ELR (cell line): Measurements from ENCODE around the gene ARHGAP19.
"Not testable (repeated sequence)": the region's sequence is repeated elsewhere in the genome, so short reads cannot be mapped to it uniquely, and the experiment has no call there.

Experiments used
- DNase-seq: peaks from one replicate; pipeline ENCODE4 v3.0.0-alpha.2; 2015; ENCODE audit warnings: low read depth

Gene ARHGAP19

DNA sequence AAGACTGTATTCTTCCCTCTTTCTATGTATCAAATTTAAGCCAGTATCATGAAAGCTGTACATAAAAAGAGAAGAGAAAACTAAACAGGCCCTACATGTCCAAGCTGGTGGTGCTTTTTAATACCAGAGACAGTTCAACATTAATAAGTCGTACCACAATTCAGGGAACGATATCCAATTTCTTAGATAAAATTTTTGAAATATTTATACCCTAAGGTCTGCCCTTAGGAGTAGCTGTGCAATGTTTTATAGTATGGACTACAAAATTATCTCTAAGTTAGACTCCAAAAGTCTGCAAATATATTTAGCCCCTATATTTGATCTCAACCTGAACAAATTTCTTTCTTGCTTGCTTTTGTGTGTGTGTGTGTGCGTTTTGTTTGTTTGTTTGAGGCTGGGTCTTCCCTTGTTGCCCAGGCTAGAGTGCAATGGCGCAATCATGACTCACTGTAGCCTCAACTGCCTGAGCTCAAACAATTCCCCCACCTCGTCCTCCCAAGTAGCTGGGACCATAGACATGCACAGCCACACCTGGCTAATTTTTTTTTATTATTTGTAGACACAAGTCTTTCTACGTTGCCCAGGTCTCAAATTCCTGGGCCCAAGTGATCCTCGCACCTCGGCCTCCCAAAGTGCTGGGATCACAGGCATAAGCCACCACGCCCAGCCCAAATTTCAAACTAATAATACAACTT is 13.2 kb downstream of the ARHGAP19 start:
- DNase-seq, result peak; percentile 60

DNA sequence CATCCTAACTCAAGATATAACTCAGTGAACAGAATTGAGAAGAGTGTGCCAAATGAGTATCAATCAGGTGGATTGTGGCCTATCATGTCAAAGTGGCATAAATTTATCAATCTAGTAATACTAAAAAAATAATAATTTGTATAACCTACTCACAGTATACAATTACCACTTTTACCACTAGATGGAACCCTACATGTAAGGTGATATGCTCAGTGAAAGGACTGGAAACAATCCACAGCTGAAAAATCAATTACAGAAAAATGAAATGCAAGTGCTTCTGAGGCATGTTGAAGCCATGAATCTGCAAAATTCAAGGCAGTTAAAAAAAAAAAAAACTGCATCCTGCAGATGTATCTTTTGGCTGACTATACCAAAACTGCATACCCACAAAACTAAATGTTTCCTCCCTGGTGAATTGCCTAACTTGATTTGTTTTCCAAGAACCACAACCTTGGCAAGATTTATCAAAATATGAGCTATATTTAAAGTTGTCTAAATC is 13.9 kb downstream of the ARHGAP19 start:
- DNase-seq, result peak; percentile 82

DNA sequence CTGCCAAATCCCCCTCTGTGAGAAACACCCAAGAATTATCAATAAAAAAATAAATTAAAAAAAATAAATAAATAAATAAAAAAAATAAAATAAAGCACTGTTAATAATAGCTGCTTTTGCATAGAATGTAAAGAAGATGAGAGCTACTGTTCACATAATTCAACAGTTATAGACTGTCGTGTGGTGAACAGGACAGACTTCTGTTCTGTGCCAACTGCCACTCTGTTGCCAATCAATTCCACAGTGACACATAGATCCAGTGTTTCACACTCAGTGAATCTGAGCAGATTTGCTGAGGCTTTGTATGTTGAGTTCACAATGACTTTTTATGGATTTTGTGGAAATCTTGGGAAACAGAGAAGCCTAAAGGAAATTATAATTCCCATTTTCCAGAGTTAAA is 14.9 kb downstream of the ARHGAP19 start:
- no peak for DNase-seq

DNA sequence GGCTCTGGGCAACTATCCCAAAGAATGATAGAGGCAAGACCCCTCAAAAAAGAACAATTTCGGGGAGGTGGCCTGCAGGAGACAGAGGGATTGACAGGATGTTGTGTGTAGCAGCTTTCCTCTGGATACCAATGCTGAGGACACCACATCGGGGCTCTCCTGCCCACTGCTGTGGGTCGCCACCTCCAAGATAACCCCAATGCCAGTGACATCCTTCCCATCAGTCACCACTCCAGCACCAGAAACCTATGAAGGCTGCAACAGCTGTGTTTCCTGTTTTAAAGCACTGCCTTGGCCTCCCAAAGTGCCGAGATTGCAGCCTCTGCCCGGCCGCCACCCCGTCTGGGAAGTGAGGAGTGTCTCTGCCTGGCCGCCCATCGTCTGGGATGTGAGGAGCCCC is 17.6 kb downstream of the ARHGAP19 start:
- no peak for DNase-seq

DNA sequence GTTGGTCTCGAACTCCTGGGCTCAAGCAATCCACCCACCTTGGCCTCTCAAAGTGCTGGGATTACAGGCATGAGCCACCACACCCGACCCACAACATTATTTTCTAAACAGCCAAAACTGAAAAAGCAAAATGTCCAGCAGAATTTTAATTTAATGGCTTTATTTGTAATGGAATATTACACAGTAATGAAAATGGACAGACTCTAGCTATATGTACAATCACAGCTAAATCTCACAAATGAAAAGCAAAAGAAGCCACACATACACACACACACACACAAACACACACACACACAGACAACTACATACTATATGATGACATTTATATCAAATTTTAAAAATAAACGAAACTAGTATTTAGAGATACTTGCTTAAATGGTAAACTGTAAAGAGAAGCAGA is 18.7 kb downstream of the ARHGAP19 start:
- DNase-seq, result no peak

DNA sequence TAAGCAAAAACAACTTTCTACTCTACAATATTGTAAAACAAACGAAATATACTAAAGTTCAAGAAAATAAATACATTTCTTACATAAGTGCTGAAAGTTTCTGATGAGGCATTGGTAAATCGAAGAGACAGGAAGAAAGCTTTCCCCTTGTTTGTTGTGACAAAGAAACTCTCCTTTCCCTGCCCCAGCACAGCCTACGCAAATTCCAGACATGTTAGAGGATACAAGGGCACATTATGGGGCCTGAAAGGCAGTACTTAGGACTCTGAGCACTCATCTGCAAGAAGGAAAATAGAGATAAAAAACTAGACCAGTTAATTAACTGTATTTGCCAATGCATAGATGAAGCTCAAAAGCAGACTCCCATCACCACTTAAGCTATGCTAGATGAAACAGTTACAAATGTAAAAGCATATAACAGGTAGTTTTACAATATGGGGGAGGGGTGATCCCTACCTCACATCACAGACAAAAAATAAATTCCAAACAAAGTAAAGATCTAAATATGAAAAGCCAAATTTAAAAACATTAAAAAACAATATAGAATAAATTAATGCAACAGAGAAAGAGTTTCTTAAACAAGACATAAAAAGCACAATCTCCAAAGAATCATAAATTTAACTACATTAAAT is 21.8 kb downstream of the ARHGAP19 start:
- DNase-seq, result peak; percentile 15

DNA sequence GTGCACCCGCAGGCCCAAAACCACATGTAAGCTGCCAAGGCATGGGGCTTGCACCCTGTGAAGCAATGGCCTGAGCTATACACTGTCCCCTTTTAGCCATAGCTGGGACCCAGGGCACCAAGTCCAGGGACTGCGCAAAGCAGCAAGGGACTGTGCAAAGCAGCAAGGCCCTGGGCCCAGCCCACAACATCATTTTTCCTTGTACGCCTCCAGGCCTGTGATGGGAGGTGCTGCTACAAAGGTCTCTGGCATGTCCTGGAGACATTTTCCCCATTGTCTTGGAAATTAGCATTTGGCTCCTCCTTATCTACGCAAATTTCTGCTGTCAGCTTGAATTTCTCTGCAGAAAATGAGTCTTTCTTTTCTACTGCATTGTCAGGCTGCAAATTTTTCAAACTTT is 24.8 kb downstream of the ARHGAP19 start:
- DNase-seq, result no peak

DNA sequence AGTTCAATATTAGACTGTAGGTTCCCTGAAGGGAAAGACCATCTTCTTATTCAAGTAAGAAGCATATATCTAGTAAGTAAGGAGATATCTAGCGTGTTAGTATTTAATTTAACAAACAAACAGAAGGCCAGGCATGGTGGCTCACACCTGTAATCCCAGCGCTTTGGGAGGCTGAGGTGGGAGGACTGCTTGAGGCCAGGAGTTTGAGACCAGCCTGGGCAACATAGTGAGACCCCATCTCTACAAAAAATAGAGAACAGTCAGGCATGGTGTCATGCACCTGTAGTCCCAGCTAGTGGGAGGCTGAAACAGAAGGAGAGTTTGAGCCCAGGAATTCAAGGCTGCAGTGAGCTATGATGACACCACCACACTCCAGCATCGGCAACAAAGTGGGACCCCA is 27.3 kb downstream of the ARHGAP19 start:
- DNase-seq, result not testable (repeated sequence)

DNA sequence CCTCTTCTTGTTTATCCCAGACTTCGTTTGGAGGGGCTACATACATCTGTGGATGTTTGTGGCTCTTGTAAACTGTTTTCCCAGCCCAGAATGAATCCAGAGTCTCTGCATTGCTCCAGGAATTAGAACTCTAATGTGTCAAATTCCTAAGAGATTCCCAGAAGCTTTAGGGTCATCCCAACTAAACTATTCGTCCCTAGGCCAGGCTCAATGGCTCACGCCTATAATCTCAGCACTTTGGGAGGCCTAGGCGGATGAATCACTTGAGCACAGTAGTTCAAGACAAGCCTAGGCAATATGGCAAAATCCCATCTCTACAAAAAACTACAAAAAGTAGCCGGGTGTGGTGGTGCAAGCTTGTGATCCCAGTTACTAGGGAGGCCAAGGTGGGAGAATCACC is 28.5 kb downstream of the ARHGAP19 start:
- no peak for DNase-seq

DNA sequence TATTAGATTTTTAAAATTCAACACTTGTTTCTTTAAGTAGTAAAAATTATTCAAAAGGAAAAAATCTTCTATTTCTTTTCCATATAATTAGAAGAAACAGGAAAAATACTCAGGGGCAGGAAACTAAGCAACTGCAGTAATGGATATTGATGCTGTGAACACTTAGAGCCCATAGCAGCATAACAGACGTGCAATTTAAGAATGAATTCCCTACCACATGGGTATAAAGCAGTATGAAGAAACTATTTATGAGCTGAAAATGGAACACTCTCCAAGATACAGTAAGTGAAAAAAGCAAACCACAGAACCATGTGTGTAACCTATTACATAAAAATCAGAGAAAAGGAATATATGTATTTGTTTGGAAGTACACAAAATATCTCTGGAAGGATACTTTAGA is 30.8 kb downstream of the ARHGAP19 start:
- DNase-seq, result no peak

DNA sequence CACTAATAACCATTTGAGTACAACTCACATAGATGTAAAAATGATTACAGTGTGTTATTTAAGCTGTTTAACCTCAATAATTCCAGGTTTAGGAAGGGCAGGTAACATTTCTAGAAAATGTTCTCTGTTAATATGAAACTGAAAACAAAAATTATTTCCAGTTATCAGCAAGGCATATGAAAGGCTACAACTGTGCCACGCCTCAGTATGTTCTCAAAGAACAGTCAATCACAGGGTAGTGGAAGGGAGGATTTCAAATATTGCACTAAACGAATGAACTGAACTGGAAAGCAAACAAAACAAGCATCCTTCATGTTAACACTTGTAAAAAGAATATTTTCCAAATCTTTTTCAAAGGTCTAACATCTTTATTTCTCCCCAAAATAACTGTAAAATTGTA is 31.3 kb downstream of the ARHGAP19 start:
- no peak for DNase-seq

DNA sequence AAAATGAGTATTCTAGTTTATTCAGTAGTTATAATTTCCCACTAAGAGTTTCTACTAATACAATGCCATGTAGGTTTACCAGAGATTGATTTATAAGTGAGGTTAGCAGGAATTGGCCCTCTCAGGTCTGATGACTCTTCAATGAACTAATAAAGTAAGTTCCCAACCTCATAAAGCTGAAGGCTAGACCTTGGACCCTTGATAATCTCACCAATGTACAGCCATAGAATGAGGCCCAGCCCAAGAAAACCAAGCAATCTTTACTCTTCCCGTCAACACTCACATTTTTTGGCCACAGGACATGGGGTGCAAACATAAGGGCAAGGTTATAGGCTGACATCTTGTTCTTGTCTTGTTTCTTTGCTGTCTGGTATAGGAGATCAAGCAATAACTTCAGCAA is 33.3 kb downstream of the ARHGAP19 start:
- no peak for DNase-seq

DNA sequence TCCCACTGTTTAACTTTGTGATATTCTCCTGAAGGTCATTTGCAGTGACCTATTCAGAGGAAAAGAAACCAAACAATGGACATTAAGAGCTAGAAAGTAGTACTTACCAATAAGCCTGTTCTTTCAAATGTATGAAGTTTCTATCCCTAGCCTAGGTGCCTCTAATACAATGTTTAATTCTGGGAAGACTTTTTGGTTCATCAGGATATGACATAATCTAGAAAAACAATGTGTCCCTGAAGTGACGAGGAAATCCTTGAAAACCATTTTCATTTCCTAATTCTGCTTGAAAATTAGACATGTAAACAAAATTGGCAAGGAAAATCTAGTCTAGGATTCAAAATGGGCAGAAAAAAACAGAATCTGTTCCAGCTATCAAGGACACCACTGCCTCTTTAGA is 36.1 kb downstream of the ARHGAP19 start:
- no peak for DNase-seq

DNA sequence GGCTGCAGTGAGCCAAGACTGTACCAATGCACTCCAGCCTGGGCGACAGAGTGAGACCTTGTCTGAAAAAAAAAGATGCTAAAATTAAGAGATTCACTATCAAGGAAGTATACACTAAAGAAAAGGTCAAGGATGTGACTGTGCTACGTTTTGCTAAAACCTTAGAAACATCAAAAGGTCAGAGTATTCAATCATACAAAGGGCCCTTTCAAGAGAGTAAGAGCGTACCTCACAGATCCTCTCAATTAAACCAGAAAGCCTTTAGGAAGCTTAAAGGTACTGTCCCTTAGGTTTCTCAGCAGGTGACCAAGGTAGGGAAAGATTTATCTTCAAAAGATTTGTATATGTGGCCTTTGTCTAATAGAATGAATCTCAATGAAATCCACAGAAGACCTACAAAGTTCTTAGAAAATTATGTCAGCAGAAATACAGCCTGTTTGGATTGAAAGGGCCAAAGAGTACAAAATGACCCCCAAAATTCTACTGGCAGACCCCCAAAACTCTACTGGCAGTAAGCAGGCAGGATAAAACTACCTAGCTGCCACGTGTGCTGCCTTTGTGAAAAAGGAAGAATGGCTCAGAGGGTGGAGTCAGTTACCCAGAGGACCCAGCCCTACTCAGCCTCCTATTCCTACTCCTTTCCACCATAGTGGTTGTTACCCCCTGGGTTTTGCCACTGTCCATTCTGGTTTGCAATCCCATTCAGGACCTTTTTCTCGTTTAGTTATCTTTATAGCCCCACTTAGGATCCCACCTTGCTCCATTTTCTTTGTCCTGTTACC is 36.7 kb downstream of the ARHGAP19 start:
- no peak for DNase-seq

DNA sequence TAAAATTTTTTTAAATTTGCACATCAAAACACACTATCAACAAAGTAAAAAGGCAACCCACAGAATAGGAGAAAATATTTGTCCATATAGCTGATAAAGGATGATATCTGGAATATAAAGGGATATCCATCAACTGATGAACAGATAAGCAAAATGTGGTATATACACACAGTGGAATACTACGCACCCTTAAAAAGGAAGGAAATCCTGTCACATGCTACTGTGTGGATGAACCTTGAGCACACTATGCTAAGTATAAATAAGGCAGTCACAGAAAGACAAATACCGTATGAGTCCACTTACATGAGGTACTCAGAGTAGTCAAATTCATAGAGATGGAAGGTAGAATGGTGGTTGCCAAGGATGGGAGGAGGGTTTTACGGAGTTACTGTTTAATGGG is 37.7 kb downstream of the ARHGAP19 start:
- no peak for DNase-seq

DNA sequence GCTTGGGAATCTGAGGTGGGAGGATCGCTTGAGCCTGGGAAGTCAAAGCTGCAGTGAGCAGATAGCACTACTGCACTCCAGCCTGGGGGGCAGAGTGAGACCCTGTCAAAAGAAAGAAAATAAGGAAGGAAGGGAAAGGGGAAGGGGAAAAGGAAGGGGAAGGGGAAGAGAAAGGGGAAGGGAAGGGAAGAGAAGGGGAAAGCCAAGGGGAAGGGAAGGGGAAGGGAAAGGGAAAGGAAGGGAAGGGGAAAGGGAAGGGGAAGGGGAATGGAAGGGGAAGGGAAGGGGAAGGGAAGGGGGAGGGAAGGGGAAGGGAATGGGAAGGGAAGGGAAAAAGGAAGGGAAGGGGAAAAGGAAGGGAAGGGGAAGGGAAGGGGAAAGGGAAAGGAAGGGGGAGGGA is 41.5 kb downstream of the ARHGAP19 start:
- no peak for DNase-seq

DNA sequence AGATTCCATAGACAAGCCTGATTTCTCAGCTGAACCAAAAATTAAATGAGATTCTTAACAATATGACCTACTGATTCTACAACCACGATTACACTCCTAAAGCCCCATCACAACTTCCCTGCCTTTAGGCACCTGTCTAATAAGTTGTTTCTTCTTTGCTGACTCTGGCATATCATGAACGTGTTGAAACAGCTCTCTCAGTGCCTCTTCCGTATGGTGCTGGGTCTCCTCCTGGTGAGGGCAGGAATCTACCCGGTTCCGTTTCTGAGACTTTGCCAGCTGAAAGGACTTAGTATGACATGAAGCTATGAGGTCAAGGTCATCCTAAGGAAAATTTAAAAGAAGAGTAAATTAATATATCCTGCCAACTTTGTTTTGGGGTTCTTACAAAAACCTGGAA is 48.6 kb downstream of the ARHGAP19 start:
- no peak for DNase-seq

DNA sequence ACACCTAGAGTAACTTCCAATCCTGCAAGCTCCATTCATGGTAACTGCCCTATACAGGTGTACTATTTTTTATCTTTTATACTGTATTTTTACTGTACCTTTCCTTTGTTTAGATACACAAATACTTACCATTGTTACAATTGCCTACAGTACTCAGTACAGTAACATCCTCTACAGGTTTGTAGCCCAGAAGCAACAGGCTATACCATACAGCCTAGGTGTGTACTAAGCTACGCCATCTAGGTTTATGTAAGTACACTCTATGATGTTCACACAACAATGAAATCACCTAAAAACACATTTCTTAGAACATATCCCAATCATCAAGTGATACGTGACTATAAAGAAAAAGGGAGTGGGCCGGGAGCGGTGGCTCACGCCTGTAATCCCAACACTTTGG is 53.6 kb downstream of the ARHGAP19 start:
- DNase-seq, result no peak

DNA sequence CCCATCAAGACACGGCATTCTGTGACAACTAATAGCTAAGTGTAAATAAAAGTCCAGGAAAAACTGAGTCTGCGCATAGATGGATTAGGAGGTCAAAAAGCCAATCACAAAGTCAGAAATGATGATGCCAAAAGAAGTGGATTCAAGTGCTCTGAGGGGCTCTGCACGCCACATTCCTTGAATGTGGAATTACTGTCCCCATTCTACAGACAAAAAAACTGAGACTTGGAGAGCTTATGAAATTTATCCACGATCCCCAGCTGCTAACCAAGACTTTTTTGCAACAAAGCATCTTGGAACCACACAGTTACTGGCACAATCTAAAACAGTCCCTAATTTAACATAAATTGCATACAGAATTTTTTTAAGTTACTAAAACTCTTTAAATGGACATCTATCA is 57.1 kb downstream of the ARHGAP19 start:
- DNase-seq, result no peak

DNA sequence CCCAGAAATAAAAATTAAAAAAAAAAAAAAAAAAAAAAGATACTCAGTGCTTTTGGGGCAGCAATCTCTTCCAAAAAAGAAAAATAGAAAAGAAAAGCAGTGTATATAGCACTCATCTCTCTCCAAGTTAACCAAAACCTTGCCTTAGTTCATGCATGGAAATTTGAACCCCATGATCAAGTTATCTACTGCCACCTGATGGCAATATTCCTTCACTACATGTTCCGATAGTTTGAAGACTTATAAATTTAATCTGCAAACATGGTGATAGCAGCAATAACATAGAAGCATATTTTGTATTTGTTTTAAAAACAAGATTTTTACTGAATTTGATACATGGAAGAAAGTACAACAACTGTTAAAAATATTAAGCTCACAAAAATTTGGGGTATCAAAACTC is 58.0 kb downstream of the ARHGAP19 start:
- DNase-seq, result peak; percentile 61

DNA sequence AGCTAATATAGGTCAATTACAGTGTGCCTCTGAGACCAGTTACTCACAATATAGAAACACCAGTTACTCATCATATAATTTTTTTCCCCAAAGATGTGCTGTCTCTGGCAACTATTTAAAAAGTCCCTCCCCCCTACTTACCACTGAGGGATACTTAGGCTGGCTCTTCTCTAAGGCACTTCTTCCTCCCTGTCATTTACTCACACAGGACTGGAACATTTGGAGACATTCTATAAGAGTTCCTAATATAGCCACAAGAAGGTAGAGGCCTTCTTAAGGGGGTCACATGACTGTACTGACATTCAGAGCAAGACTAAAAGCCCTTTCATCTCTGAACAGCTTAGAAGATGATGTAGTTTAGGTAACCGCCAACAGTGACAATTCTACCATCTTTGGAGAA is 62.3 kb downstream of the ARHGAP19 start:
- DNase-seq, result peak; percentile 63

DNA sequence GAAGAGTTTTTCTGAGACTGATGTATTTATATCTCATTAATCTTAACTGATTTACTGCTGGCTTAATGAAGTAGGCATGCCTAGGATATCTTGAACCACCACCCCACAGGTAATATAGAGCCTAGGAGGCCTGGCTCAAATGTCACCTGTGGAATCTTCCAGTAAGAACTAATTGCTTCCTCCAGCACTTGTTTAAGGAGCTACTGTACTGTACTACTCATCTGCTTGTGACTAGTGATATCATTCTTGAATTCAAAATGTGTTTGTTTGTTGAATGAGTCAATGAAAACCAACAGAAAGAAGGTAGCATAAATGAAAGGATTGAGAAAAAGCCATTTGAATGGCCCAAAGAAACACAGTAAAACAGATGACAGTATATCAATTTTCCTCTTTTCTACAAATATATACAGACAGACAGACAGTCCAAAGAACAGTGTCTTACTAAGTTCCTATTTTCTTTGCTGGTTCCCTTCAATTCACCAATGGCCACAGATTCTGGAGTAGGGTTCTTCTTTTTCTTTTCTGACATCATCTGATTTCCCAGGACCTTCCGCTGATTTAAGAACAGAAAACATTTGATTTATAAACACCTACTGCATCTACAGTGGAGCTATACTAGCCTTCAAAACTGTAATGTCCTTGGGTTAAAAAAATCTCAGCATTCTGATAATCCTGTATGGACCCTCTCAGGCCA is 63.0 kb downstream of the ARHGAP19 start:
- DNase-seq, result peak; percentile 63

DNA sequence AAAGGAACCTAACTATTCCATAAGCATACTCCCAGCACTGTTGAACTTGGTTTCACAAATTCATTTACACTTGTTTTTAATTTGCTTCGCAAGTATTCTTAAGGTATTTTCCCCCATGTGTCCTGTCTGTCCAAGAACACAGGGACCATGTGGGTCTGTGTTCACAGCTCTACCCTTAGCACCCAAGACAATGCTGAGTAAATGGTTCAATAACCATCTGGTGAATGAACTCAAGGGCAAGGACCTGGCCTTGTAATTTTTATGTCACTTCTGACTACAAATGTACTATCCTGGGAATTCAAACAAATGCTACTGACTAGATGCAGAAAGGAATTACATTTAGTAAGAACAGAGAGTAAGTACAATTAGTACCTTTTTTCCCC is 63.7 kb downstream of the ARHGAP19 start:
- no peak for DNase-seq
